ENCODE data around the gene CDKL2.

GRCh38 chr4:75630937-75631329, 605 bp upstream of the CDKL2 start:
- TF ChIP-seq CTCF (IDR thresholded peaks at IDR 0.05): no peak
- no peak for TF ChIP-seq POLR2A (IDR thresholded peaks at IDR 0.05)

Data from uterus (tissue), 2 donors.